CD14-positive monocyte (primary cell): ENCODE data around the gene KIF9. TPM values are rescaled to one million over a fixed set of nuclear protein-coding genes. Genes with fewer than 3 reads are reported as not detected.
A peak's percentile ranks its signal among the peaks of the same experiment; 100 is the strongest.

ENCODE experiments used
- DNase-seq, 3 donors: peaks; one replicate each; pipeline ENCODE4 v3.0.0-alpha.2; 2011 to 2022
- H2AFZ ChIP-seq: 2 replicates; pipeline ENCODE4 v1.6.0; 2012; ENCODE audit warnings: mild to moderate bottlenecking, low read depth, low read length, inconsistent platforms; ENCODE audit not compliant: insufficient read depth, poor library complexity, severe bottlenecking
- H3K27ac ChIP-seq, 2 donors: 1 replicate in 1 of 2; 2 replicates in 1 of 2; pipeline ENCODE4 v1.5.1; 2012 to 2013; ENCODE audit warnings: low read length in 2 of 2, control low read depth in 1 of 2, inconsistent platforms in 1 of 2, low read depth in 1 of 2, mild to moderate bottlenecking in 1 of 2
- H3K27me3 ChIP-seq, 2 donors: one replicate each; pipeline versions ENCODE4 v1.6.0 to v1.6.1; 2011 to 2013; ENCODE audit warnings: low read length in 2 of 2; ENCODE audit not compliant: control insufficient read depth in 2 of 2, insufficient read depth in 2 of 2
- H3K36me3 ChIP-seq, 2 donors: replicated peaks in 1 of 2; 1 replicate in 1 of 2; 2 replicates in 1 of 2; pipeline versions ENCODE4 v1.5.1 to v1.6.1; 2012 to 2013; ENCODE audit warnings: low read length in 2 of 2, control low read depth in 1 of 2, inconsistent platforms in 1 of 2, mild to moderate bottlenecking in 1 of 2; ENCODE audit not compliant: insufficient read depth in 2 of 2, control insufficient read depth in 1 of 2
- H3K4me1 ChIP-seq, 2 donors: 1 replicate in 1 of 2; 2 replicates in 1 of 2; pipeline versions ENCODE4 v1.5.1 to v1.6.1; 2012 to 2013; ENCODE audit warnings: low read length in 2 of 2, control low read depth in 1 of 2, inconsistent platforms in 1 of 2, mild to moderate bottlenecking in 1 of 2, moderate library complexity in 1 of 2; ENCODE audit not compliant: insufficient read depth in 2 of 2, control insufficient read depth in 1 of 2
- H3K4me2 ChIP-seq: replicated peaks from 2 replicates; pipeline ENCODE3; 2012; ENCODE audit warnings: low read length, moderate library complexity, mild to moderate bottlenecking; ENCODE audit not compliant: poor library complexity, severe bottlenecking; ENCODE audit errors: extremely low read depth
- H3K4me3 ChIP-seq, 3 experiments: fragments of 200-600 bp in 1 of 3; sonication (generic) in 1 of 3; replicated peaks in 1 of 3; 1 replicate in 2 of 3; 2 replicates in 1 of 3; pipeline ENCODE4 v1.5.1; 2011 to 2013; ENCODE audit warnings: low read length in 3 of 3, mild to moderate bottlenecking in 3 of 3, control low read depth in 2 of 3, low read depth in 2 of 3, inconsistent platforms in 1 of 3, moderate library complexity in 1 of 3
- H3K79me2 ChIP-seq: 2 replicates; pipeline ENCODE4 v1.6.0; 2012; ENCODE audit warnings: mild to moderate bottlenecking, control low read depth, inconsistent platforms, low read length, moderate library complexity; ENCODE audit not compliant: insufficient read depth
- H3K9ac ChIP-seq: 2 replicates; pipeline ENCODE4 v1.6.0; 2017; ENCODE audit warnings: low read length, mild to moderate bottlenecking; ENCODE audit not compliant: insufficient read depth, poor library complexity, severe bottlenecking
- H3K9me3 ChIP-seq, 2 donors: replicated peaks in 1 of 2; 1 replicate in 1 of 2; 2 replicates in 1 of 2; pipeline versions ENCODE4 v1.5.1 to v1.6.1; 2012 to 2013; ENCODE audit warnings: low read length in 2 of 2, control low read depth in 1 of 2; ENCODE audit not compliant: control insufficient read depth in 1 of 2, insufficient read depth in 1 of 2
- H4K20me1 ChIP-seq: 2 replicates; pipeline ENCODE4 v1.6.0; 2012; ENCODE audit warnings: mild to moderate bottlenecking, low read length, control low read depth, moderate library complexity; ENCODE audit not compliant: insufficient read depth
- H3K27ac Mint-ChIP-seq, 7 donors: one replicate each; pipeline ENCODE4 v1.8.0; 2020; ENCODE audit warnings: mild to moderate bottlenecking in 7 of 7, mixed read lengths in 7 of 7, moderate library complexity in 6 of 7, inconsistent platforms in 2 of 7
- H3K27me3 Mint-ChIP-seq, 3 donors: one replicate each; pipeline ENCODE4 v1.8.0; 2021 to 2022; ENCODE audit warnings: low read depth in 3 of 3, mild to moderate bottlenecking in 3 of 3, mixed read lengths in 3 of 3, moderate library complexity in 3 of 3, inconsistent platforms in 1 of 3
- H3K36me3 Mint-ChIP-seq, 2 donors: one replicate each; pipeline ENCODE4 v1.8.0; 2020; ENCODE audit warnings: mixed read lengths in 2 of 2, inconsistent platforms in 1 of 2, mild to moderate bottlenecking in 1 of 2
- H3K4me1 Mint-ChIP-seq: one replicate; pipeline ENCODE4 v1.8.0; 2020; ENCODE audit warnings: mild to moderate bottlenecking, mixed read lengths
- H3K4me3 Mint-ChIP-seq, 2 donors: one replicate each; pipeline ENCODE4 v1.8.0; 2020; ENCODE audit warnings: mild to moderate bottlenecking in 2 of 2, mixed read lengths in 2 of 2, moderate library complexity in 1 of 2
- H3K9me3 Mint-ChIP-seq, 7 donors: one replicate each; pipeline ENCODE4 v1.8.0; 2020 to 2022; ENCODE audit warnings: mixed read lengths in 7 of 7, mild to moderate bottlenecking in 6 of 7, moderate library complexity in 6 of 7, inconsistent platforms in 2 of 7
- CTCF ChIP-seq: fragments of 200-600 bp; IDR thresholded peaks from one replicate; pipeline ENCODE4 v1.8.0; 2022; ENCODE audit warnings: antibody characterized with exemption, mild to moderate bottlenecking
- whole genome bisulfite sequencing: methylation state at CpG from one replicate; pipeline ENCODE4 v1.1.5; 2013; ENCODE audit warnings: missing lambda C conversion rate; ENCODE audit not compliant: insufficient coverage; 5-methylcytosine and 5-hydroxymethylcytosine counted together
- intact Hi-C, 2 donors: fragments of 100-400 bp; cut with micrococcal nuclease; formaldehyde crosslinking; loops; one replicate each; pipeline versions ENCODE4 v1.15.0 to v1.15.1; 2023
- polyA plus RNA-seq, 3 donors: library from polyadenylated mRNA; depleted of rRNA in 1 of 3; unstranded in 2 of 3; stranded (reverse) in 1 of 3; fragments of 300-500 nt in 2 of 3; fragments of >200 nt in 1 of 3; fragmentation: Illumina TruSeq in 2 of 3; gene quantifications; 1 replicate in 2 of 3; 2 replicates in 1 of 3; pipeline ENCODE4 v1.2.3, GENCODE V29; 2012 to 2021

Gene KIF9
- polyA plus RNA-seq, 3 donors: 2.4 to 5.1 (median 3.8) TPM

GRCh38 chr3:47306022-47306421 lies 23.4 kb upstream of the KIF9 start:
- no peaks in the 10 kb centered on the region for H3K9me3 ChIP-seq
- peaks cover 33% of the 10 kb centered on the region for H3K4me1 Mint-ChIP-seq
- no peak overlapping the region for H3K4me3 ChIP-seq
- DNase-seq: no peak
- peaks cover 0 to 10% of the 10 kb centered on the region in 2 donors for H3K4me1 ChIP-seq
- H2AFZ ChIP-seq: no peak overlapping the region
- no peak overlapping the region for H3K4me2 ChIP-seq
- no peak overlapping the region for H3K4me3 Mint-ChIP-seq
- H4K20me1 ChIP-seq: peaks cover 89% of the 10 kb centered on the region
- WGBS: no CpG with 5 or more reads among the region's 2 CpGs
- no peaks in the 10 kb centered on the region for H3K9me3 Mint-ChIP-seq
- H3K27ac ChIP-seq: peak overlapping the region in 1 of 2 donors; percentile 45
- H3K27ac Mint-ChIP-seq: peak overlapping the region in 3 of 7 donors; percentile 11 to 56 (median 48)
- intact Hi-C loops: no loop called here
- H3K27me3 ChIP-seq: no peaks in the 10 kb centered on the region
- H3K36me3 Mint-ChIP-seq: peaks cover 49 to 82% of the 10 kb centered on the region in 2 donors
- TF ChIP-seq CTCF: no peak
- peaks cover 81% of the 10 kb centered on the region for H3K79me2 ChIP-seq
- H3K36me3 ChIP-seq: peaks cover 33 to 59% of the 10 kb centered on the region in 2 donors
- H3K27me3 Mint-ChIP-seq: peaks cover 0 to 1% (median 0%) of the 10 kb centered on the region in 3 donors
- no peak overlapping the region for H3K9ac ChIP-seq

- Histone ChIP-seq H3K4me3 (no peak overlapping the region), H3K79me2 (peaks cover 93% of the 10 kb centered on the region), H4K20me1 (peaks cover 98% of the 10 kb centered on the region), H3K9me3 (no peaks in the 10 kb centered on the region), H2AFZ (no peak overlapping the region), H3K27me3 (no peaks in the 10 kb centered on the region), H3K27ac (no peak overlapping the region), H3K4me1 (peaks cover 25 to 44% of the 10 kb centered on the region in 2 donors), H3K9ac (no peak overlapping the region), H3K36me3 (peaks cover 23 to 37% of the 10 kb centered on the region in 2 donors), H3K4me2 (no peak overlapping the region)
- Mint-ChIP-seq H3K4me3 (no peak overlapping the region), H3K27me3 (no peaks in the 10 kb centered on the region), H3K36me3 (peaks cover 42 to 69% of the 10 kb centered on the region in 2 donors), H3K4me1 (peaks cover 56% of the 10 kb centered on the region), H3K9me3 (no peaks in the 10 kb centered on the region), H3K27ac (peak overlapping the region in 2 of 7 donors; percentile 39 to 54)
- intact Hi-C loops: no loop called here
- no peak for TF ChIP-seq CTCF
- no peak for DNase-seq
These were observed 18.9 kb upstream of the KIF9 start for GRCh38 chr3:47301456-47301855.
